ENCODE measurements around the gene VPS37C.
"Not testable (repeated sequence)": the region's sequence is repeated elsewhere in the genome, so short reads cannot be mapped to it uniquely, and the experiment has no call there.

The VPS37C gene

DNA sequence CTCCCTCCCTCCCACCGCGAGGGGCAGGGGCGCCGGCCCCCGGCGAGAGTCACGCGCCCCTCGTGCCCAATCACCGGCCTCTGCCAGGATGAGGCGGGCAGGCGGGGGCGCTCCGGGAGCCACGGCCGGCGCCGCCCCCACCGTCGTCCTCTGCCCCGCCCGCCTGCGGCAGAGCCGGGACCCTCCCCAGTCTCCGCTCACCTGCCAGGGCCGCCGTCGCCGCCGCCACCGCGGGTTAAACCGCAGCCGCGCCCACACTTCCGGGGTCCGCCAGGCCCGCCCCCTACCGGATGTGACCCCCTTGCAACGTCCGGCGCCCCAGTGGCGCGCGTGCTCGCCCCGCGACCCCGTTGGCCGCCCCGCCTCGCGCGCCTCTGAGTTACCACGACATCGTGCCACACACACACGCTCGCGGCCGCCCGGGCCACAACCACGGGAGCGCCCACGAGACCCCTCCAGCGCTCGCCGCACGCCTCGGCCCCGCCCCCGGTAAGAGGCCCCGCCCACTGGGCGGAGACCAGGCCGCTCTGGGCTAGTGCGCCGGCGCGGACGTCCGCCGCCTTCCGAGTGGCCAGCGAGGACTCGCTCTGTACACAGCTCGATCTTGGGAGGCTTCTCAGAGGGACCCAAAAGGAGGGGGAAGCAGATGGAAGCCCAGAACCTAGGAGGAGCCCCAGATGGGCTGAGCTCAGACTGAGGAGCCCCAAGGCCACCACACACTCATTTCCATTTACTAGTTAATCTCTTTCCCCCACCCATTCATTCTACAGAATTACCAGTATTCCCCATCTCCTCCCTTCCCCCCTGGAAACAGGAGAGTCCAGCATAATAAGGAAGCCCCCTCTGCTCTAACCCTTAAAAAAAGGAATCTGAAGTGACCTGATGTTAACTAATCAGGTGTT, at the start of gene VPS37C:
VPS37C (minus strand) TSS at position 237 of the 902 bp plus-strand sequence. CDS start 22,597 bp downstream, outside the sequence.
- peak; percentile 85 for DNase-seq (ENCODE audit: low spot score)

DNA sequence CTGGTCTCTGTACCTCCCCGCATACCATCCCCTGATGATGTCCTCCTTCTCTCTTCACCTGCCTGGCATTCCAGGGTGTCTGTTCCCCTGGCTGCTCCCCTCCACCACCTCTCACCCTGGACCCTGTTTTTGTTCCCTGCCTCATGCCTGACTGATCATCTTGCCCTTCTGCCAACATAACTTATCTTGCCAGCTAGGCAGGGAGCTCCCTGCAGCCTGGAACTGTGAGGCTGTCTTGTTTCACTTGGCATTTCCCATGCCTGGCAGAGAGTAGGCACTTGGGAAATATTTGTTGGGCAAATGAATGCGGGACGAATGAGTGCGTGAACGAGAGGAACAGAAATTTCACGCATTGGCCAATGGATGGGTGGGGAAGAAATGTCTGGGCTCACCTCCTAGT, 49.4 kb upstream of the VPS37C start:
- DNase-seq (ENCODE audit: low spot score) = not testable (repeated sequence)

DNA sequence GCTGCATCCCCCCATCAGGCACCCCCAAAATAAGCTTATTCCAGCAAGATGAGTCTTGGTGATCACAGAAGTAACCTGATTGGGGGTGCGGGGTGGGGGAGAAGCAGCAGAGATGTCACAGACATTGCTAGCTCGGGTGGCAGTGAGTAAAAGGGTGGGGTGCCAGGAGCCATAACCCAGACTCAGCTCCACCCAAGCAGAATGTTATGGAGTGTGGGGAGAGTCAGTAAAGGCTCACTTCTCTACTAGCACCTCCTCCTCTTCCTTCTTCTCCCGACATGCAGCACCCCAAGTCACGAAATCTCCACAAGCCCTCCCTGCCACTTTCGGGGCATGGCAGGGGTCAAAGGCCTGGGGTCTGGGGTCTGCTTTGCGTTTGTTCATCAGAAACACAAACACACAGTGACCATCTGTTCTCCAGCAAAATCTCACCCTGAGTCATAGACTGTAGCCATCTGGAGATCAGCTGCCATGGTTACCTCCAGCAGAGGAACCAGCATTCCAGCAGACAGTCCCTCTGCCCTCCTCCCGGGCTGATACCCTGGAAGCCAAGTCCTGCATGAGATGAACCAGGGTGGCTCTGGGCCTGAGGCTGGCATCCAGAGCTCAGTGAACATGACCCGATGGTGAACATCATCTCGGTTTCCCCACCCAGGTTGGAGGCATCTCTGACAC, 46.5 kb upstream of the VPS37C start:
- not testable (repeated sequence) for DNase-seq (ENCODE audit: low spot score)

DNA sequence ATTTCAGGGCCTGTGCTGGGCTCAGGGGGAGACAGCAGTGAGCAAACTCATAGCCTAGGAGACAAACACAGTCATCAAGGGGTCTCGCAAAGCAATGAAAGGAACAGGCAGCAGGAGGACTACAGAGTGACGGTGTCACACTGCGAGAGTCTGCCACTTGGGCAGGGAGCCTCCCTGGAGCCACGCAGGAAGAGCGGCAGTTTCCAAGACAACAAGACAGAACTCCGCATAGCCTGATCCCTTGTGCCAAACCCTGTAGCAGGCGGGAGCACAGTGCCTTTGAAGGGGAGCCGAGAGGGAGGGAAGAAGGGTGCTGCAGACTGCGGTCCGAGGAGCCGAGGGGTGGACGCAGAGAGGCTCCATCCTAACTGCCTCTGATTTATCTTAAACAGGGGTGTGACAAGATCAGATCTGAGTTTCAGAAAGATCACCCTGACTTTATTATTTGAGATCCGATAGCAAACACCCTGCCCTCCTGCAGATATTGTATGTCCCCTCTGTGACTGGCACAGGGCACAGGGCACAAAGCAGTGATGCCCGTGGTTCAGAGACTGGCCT, 43.4 kb upstream of the VPS37C start:
- DNase-seq (ENCODE audit: low spot score) = not testable (repeated sequence)

DNA sequence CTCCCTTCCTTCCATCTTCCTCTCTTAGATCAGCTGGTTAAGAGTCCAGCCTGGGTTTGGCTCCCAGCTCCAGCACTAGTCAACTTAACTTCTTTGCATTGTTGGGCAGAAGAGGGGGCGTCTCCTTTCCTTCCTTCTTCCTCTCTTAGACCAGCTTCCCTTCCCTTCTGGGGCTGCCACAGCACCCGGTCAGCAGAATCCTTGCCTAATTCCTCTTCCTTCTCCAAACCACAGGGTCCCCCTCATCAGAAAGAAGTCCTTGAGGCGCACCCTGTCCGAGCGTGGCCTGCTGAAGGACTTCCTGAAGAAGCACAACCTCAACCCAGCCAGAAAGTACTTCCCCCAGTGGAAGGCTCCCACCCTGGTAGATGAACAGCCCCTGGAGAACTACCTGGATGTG, 42.6 kb upstream of the VPS37C start:
- DNase-seq (ENCODE audit: low spot score) = not testable (repeated sequence)

DNA sequence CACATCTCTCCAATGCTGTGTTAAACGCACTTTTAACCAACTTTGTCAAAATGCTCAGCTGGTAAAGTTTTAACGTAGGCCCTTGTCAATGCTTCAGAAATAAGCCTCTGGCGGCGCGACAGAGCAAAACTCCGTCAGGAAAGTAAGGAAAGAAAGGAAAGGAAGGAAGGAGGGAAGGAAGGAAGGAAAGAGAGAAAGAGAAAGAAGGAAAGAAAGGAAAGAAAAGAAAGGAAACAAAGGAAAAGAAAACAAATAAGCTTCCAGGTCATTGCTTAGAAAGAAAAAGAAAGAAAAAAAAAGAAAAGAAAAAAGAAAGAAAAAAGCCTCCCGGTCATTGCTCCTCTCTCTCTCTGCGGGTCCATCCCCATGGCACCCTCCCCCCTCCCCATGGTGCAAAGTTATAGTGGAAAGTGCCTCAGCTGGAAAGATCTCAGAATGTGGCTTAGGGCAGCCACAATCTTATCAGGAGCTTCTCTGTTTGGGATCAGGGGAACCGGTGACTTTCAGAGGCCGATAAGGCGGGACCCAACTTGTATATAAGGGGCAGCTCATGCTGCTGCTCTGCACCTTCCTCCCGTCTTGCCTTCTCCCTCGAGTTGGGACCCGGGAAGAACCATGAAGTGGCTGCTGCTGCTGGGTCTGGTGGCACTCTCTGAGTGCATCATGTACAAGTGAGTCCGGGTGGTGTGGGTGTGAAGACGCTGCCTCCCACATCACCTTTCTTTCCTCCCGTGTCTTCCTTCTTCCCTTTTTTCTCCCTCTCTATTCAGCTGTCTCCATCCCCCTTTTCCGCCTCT, 41.9 kb upstream of the VPS37C start, which contains the start of gene PGA3:
PGA3 (plus strand) TSS at position 566 of the 797 bp plus-strand sequence; CDS start at position 616, 50 bp downstream.
- not testable (repeated sequence) for DNase-seq (ENCODE audit: low spot score)

DNA sequence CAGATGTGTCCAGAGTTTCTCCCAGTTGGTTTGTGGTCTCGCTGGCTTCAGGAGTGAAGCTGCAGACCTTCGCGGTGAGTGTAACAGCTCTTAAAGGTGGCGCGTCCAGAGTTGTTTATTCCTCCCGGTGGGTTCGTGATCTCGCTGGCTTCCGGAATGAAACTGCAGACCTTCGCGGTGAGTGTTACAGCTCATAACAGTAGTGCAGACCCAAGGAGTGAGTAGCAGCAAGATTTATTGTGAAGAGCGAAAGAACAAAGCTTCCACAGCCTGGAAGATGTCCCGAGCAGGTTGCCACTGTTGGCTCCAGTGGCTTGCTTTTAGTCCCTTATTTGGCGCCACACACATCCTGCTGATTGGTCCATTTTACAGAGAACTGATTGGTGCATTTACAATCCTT, 40.2 kb upstream of the VPS37C start:
- no peak for DNase-seq (ENCODE audit: low spot score)

DNA sequence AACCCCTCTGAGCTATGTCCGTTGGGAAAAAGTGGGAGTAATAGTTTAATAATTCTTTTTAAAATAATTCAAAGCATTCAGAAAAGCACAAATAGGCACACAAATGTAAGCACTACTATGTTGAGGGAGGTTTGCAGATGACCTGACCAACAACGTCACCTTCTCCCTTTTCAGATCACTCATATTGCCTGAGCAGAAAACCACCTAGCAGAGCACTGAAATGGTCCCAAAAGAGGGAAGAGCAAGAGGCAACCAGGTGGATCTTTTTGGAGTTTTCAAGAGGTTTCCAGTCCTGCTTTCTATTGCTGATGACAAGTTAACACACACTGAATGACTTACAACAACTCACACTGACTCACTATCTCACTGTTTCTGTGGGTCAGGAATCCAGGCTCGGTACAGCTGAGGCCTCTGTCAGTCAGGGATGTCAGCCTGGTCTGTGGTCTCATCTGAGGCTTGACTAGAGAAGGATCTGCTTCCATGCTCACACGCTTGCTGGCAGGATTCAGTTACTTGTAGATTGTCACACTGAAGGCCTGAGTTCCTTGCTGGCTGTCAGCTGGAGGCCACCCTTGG, 37.8 kb upstream of the VPS37C start:
- no peak for DNase-seq (ENCODE audit: low spot score)

DNA sequence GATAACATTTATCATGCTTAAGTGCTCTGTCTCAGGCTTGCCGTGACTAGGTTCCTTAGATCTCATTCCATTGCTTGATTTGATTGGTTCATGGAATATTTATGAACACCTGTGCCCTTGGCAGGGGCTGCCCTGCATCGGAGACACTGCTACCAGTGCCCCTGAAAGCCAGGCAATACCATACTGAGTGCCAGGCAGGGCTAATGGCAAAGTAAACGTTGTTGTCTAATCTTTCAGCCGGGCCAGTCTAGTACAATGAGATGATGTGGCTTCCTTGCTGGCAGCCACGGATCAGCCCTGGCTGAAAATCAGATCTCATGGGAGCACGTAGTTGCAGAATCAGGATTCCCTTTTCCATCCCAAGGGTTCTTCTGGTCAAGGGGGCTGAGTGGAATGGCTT, 37.1 kb upstream of the VPS37C start:
- DNase-seq (ENCODE audit: low spot score) = no peak

DNA sequence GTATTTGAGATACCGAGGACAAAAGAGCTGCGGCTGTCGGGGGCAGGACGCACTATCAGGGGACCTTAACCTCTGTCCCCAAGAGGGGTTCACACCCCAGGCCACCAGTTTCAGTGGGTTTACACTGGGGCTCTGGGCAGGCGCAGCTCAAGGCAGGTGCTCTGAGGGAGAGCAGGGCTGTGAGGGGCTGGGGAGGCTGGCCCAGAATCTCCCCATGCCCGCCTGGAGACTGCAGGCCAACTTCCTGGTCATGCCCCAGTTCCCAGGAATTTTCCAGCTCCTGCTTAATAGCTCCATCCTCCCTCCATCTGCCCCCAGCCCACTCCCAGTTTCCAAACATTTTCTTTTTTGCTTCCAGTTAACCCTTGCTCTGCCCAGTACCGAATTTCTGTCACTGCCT, 34.5 kb upstream of the VPS37C start:
- no peak for DNase-seq (ENCODE audit: low spot score)

DNA sequence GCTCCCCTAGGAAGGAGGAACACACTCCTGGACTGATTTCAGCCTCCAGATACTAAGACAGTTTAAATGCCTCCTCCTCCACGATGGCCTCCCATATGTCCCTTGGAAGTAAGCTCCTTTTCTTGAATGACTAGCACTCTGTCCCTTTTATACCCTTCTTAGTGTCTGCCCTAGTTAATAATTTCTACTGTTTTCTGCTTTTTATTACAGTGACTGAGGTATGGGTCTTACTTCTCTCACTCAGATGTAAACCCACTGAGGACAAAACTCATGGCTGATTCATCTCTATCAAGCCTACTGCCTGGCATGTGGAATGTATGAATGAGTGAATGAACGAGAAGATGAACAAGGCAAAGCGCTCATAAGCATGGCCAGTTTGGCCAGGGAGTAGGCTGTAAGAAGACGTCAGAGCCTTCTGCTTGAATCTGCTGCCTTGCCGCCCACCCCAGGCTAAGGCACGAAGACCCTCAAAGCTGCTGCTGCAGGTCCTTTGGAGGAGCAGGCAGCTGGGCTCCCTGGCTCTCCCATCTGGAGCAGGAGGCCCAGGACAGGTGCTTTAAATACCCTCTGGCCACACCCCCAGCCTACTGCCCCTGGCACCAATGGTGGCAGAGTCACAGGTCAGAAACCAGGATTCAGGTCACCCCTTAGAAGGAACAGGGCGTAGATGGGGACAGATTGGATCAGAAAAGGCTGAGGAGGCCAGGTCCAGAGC, 33.9 kb upstream of the VPS37C start:
- no peak for DNase-seq (ENCODE audit: low spot score)

DNA sequence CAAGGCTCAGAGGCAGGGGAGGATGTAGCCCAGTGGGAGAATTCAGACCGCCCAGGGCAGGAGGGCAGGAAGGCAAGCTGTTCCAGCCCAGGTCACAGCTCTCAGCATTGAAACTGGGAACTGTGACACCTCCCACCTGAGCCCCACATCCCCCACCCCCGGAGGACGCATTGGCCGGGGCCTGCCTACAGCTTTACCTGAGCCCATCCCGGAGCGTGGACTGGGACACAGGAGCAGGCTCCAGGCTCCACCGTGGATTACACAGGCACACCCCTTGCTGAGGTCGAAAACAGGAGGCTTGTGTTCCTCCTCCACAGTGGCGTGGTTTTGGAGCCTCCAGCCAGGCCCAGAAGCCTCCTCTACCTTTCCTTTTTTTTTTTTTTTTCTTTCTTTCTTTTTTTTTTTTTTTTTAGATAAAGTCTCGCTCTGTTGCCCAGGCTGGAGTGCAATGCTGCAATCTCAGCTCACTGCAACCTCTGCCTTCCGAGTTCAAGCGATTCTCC, 33.0 kb upstream of the VPS37C start:
- DNase-seq (ENCODE audit: low spot score) = no peak

DNA sequence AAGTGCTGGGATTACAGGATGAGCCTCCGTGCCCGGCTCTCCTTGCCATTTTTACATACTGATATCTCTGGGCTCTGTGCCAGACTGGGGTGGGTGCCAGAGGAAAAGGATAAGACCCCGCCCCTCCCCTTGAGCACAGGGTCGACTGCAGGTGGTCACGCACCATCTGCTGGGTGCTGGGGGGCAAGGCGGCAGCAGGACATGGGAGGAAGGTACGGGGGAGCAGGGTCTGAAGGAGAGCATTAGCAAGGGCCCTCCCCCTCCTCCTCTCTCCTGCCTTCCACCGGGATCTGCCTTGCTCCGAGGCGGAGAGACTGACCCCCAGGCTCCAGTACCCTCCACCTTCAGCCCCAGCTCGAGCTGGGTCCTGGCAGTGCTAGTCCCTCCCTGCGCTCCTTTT, 32.4 kb upstream of the VPS37C start:
- no peak for DNase-seq (ENCODE audit: low spot score)

DNA sequence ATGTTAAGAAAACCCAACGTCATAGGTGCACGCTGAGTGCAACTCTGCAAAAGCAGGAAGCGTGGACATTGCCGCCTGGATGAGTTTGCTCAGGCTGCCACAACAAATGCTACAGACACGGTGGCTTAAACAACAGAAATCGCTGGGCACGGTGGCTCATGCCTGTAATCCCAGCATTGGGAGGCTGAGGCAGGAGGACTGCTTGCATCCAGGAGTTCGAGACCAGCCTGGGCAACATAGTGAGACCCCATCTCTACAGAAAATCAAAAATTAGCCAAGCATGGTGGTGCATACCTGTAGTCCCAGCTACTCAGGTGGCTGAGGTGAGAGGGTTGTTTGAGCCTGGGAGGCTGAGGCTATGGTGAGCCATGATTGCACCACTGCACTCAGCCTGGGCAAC, 28.7 kb upstream of the VPS37C start:
- DNase-seq (ENCODE audit: low spot score) = no peak

DNA sequence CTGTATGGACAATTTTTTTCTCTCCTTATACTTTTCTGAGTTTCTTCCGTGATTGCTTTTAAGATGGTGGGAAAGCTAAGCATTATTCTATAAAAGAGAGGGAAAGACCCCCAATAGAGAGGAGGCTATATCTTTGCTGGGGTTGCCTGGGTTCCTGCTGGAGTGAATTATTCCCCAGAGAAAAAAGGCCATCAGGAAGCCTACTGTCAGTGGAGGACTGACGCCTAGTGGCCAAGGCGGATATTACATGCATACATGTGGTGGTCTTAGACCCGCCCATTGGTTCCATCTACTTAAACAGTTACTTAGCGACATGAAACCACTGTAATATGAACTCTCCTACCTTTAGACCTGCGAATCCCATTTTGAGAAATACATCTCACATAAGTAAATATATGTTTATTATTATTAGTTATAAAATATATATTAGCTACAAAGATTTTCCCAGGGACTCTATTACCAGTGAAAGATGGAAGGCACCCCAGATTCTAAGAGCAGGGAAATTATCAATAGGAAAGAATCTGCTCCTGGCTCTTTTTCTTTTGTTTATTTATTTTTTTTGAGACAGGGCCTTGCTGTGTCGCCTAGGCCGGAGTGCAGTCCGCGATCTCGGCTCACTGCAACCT, 26.4 kb upstream of the VPS37C start:
- DNase-seq (ENCODE audit: low spot score) = peak; percentile 58

DNA sequence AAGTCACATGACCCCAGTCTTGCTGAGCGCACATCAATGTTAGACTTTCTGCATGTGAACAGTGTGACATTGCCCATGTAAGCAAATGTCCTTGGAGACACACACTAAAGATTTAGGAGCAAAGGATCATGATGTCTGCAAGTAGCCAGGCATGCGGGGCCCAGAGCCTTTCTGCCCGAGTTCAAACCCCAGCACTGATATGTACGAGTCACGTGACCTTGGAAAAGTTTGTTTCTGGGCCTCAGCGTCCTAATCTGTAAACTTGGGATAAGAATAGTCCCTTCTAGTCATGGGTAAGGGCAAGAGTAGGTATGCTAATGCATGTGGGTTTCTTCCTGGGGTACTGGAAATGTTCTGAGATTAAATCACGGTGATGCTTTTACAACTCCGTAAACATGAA, 25.3 kb upstream of the VPS37C start:
- no peak for DNase-seq (ENCODE audit: low spot score)

DNA sequence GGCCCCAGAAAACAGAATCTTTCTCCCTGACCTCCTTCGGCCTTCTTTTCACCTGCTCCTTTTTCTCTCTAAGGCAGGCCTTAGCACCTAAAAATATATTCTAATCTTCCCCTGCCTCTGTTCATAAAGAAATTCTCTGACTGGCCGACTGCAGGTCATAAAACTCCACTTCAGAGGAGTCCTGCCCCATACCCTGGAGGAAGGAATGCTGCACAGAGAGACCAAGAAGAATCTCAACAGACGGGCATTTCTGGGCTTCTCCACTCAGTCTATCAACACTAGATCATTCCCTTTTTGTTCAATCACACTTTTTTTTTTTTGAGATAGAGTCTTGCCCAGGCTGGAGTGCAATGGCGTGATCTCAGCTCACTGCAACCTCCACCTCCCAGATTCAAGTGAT, 22.4 kb upstream of the VPS37C start:
- no peak for DNase-seq (ENCODE audit: low spot score)

DNA sequence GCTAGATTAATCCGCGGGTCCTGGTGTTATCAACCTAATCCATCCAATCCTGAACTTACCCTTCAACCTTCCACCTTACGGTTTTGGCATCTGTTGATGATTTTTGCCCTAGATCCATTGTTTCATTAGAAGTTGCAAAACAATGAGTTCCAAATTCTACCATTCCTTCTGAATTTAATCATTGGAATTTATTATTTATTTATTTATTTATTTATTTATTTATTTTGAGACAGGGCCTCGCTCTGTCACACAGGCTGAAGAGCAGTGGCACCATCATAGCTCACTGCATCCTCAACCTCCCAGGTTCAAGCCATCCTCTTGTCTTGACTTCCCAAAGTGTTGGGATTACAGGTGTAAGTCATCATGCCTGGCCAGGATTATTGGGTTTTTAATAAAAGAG, 20.3 kb upstream of the VPS37C start:
- no peak for DNase-seq (ENCODE audit: low spot score)

DNA sequence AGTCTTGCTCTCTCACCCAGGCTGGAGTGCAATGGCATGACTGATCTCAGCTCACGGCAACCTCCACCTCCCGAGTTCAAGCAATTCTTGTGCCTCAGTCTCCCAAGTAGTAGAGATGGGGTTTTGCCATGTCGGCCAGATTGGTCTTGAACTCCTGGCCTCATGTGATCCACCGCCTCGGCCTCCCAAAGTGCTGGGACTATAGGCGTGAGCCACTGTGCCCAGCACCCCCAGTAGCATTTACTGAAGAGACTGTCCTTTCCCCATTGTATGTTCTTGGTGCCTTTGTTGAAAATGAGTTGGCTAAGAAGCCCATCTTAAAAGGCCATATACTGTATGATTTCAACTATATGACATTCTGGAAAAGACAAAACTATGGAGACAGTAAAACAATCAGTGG, 19.0 kb upstream of the VPS37C start:
- not testable (repeated sequence) for DNase-seq (ENCODE audit: low spot score)

DNA sequence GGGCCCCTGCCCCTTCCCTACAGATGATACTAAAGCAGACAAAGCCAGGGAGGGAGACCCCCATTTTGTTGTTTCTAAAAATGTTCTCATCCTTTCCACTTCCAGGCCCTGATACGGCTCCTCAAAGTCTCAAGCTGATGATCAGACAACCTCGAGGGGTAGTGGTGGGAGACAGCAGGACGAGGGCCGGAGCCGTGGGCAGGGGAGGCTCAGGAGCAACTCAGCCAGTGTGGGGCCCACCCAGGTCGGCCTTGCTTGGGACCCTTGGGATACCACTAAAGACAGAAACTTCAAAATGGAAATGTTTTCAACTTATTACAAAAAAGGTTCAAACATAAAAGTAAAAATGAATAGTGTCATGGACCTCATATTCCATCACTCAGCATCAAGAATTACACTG, 15.2 kb upstream of the VPS37C start:
- no peak for DNase-seq (ENCODE audit: low spot score)
